Activated CD4-positive, alpha-beta T cell treated with anti-CD3 and anti-CD28 coated beads, Interleukin-2, amount 50 U/mL, for 48 hours (primary cell): ENCODE measurements around the gene SLC22A15.
A peak's percentile ranks its signal among the peaks of the same experiment; 100 is the strongest.
"Not testable (repeated sequence)": the region's sequence is repeated elsewhere in the genome, so short reads cannot be mapped to it uniquely, and the experiment has no call there.

ENCODE experiments used
- DNase-seq, 2 experiments: peaks; one replicate each; pipeline ENCODE4 v3.0.0-alpha.2; 2020

Gene SLC22A15

DNA sequence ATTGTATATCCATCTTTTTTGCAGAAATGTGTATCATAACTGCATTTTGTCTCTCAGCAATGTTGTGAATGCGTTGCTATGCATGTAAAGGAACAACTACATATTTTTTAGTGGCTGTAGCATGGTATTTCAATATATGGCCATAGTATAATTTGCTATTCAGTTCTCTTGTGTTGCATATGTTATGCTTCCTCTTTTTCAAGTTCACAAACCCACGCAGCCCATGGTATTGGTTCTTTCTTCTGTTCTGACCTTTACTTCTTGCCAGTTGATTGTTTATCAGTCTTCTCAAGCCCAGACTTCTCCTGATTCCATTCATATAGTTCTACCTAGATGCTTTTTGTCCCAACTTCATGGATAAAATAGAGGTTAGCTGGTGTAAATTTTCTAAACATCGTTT lies 6.1 kb downstream of the SLC22A15 start:
- no peak for DNase-seq

DNA sequence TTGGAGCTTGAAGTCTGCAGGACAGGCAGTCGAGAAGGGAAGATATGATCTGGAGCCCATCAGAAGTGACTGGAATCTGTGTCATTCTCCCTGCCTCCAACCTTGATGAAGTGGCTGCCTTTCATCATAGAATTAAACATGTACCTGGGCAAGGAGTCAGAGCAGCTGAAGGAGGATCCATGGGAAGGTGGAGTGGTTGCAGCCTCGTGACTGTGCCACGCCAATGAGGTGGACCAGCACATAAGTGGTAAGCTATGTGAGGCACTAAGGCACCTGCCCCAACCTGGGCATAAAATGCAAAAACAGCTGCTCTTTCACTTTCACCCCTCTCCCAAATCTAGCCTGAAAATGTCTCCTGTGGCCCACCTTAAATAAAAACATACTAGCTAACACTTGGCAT lies 7.3 kb downstream of the SLC22A15 start:
- DNase-seq = no peak

DNA sequence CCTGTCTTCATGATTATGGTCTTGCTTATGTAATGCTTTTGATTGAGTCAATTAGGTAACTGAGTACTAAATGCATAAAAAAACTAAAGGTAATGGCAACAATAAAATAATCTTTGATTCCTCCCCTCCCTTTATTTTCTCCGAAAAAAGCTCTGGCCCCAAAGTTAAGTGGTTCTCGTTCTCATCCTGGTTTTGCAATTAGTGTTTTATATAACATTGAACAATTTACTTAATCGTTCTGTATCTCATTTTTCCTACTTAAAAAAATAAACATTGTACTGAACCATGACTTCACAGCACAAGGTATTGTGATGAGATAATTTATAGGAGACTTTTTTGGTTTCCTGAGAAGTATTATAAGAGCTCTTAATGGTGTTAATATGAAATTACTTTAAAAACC lies 11.3 kb downstream of the SLC22A15 start:
- DNase-seq = no peak

DNA sequence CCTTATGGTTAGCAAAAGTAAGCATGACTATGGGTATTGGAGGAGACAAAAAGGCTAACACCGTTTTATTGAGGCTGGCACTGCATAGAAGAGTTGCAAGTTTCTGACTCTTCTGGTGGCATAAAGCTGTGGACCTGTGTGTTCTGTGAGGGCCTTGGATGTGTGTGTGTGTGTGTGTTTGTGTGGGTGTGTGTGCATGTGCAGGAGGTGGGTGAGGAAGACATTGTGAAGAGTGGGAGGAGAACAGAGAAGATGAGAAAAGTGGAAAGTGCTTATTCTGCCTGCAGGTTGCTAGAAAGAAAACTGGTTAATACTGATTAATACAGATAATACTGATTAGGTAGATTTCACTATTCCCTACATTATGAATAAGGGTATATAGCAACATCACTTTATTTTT lies 12.6 kb downstream of the SLC22A15 start:
- DNase-seq = no peak

DNA sequence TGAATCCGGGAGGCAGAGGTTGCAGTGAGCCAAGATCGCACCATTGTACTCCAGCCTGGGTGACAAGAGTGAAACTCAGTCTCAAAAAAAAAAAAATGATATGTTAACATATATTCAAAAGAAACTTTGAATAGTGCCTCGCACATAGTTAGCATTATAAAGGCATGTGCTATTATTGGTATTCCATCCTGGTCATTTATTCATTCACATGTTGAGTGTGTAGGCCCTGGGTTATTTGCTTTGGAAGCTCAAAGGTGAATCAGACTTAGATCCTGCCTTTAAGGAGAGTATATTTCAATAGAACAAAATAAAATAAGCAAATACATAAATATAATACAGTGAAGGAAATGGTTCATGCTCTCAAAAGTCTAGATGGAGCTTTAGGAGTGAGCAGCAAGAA lies 13.4 kb downstream of the SLC22A15 start:
- no peak for DNase-seq

DNA sequence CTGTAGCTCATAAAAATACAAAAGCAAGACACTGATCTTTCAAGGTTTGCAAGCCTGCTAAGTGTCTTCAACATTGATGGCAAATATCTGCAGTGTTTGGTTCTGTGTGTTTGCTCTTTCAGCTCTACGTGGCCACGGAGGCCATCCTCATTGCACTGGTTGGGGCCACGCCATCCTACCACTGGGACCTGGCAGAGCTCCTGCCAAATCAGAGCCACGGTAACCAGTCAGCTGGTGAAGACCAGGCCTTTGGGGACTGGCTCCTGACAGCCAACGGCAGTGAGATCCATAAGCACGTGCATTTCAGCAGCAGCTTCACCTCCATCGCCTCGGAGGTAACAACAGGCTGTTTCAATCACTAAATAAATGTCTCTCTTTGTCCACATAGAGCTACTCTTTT lies 15.6 kb downstream of the SLC22A15 start:
- no peak for DNase-seq

DNA sequence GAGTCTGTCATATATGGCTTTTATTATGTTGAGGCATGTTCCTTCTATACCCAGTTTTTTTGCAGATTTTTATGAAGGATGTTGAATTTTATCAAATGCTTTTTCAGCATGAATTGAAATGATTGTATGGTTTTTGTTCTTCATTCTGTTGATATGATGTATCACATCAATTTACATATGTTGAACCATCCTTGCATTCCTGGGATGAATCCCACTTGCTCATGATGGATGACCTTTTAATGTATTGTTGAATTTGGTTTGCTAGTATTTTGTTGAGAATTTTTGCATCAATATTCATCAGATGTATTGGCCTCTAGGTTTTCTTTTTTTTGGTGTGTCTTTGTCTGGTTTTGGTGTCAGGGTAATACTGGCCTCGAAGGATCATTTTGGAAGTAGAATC lies 21.6 kb downstream of the SLC22A15 start:
- not testable (repeated sequence) for DNase-seq

DNA sequence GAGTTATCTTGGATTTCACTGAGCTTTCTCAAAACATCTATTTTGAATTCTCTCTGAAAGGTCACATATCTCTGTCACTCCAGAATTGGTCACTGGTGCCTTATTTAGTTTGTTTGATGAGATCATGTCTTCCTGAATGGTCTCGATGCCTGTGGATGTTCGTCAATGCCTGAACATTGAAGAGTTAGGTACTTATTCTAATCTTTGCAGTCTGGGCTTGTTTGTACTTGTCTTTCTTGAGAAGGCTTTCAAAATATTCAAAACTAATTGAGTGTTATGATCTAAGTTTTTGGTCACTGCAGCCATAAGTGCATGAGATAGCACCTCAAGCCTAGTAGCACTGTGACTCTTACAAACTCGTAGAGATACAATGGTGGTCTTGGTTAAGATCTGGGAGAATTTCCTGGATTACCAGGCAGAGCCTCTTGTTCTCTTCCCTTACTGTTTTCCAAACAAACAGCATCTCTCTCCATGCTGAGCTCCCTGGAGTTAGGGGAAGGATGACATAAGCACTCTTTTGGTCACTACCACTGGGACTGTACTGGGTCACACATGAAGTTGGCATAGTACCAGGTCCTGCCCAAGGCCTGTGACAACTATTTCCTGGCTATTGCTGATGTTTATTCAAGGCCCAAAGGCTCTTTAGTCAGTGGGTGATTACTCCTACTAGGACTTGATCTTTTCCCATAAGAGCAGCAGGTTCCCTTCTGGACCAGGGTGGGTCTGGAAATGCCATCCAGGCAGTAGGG lies 25.6 kb downstream of the SLC22A15 start:
- no peak for DNase-seq

DNA sequence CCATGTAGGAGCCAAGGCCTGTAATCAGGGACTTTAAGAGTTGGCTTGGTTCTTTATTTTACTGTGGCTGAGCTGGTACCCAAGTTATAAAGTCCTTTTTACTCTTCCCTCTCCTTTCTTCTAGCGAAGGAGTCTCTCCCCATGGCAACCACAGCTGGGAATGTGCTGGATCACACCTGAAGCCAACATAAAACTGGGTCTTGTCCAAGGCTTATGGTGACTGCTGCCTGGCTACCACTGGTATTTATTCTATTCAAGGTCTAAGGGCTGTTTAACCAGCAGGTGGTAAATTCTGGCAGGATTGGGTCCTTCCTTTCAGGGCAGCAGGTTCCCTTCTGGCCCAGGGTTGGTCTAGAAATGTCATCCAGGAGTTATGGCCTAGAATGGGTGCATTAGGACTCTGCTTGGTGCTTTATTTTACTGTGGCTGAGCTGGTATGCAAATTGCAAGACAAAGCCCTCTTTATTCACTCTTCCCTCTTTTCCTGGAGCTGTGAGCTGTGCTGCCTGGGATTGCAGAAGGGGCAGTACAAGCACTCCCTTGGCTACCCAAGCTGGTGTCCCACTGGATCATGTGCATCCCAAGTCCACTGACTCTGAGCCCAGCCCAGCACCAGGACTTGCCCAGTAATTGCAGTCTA lies 26.6 kb downstream of the SLC22A15 start:
- DNase-seq = no peak

DNA sequence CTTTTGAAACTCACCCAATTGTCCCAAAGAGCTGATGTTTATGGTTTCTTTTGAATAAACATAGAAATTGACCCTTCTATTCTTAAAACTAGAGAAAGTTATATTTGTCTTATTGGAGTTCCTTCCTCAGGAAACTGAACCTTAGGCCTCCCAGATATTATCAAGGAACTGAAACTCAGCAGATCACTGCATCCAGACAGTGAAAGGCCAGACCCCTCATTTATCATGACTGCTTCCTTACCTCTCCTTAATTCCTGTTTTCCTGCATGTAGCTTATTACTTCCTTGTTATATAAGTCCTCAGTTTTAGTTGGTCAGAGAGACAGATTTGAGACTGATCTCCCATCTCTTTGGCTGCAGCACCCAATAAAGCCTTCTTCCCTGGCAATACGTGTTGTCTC lies 27.5 kb downstream of the SLC22A15 start:
- DNase-seq = no peak

DNA sequence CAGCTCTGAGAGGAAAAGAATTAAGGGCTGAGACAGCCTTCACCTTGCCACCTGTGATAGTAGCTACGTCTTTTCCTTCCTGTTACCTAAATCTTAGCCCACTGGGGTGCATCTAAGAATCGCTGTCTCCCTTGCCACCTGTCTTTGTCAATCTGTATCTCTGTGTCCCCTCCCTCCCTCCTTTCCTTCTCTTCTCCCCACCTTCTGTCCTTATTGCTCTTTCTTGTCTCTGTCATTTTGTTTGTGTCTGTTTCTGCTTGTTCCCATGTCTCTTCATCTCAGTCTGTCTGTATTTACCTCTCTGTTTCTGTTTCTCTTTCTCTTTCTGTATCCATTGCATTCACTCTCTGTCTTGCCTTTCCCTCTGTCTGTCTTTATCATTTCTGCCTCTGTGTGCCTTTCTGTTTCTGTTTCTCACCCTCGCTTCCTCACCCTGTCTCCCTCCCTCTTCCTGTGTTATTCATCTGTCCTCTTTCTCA lies 30.2 kb downstream of the SLC22A15 start:
- no peak for DNase-seq

DNA sequence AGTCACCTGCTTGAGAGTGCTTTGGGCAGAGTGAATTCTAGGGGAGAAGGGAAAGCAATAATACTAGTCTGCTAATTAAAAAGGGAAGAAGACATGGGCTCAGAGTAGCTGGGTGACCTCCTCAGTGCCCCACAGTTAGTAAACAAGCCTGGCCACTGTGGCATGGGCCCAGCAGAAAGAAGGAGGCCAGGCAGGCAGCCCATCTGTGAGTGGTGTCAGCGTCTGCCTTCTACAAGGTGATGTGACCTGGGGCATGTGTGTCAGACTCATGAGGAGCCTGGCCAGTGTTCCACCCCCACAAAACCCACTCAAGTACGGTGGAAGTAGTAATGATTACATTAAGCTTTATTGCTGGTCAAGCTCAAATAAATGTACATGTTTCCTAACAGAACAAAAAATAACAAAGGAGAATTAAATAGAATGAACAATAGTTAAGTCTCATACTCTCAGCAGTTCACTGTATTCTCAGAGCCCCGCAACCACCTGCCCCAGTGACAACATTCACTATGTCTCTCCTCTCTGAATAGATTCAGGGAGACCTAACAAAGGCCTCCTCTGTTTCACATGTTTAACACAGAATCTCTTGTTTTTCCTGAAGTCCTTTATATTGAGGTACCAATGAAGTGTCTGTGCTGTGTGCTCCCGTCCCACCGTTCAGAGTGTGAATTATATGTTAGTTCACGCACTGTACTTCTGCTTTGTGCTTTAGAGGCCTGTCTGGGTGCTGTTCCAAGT lies 32.5 kb downstream of the SLC22A15 start:
- DNase-seq = no peak

DNA sequence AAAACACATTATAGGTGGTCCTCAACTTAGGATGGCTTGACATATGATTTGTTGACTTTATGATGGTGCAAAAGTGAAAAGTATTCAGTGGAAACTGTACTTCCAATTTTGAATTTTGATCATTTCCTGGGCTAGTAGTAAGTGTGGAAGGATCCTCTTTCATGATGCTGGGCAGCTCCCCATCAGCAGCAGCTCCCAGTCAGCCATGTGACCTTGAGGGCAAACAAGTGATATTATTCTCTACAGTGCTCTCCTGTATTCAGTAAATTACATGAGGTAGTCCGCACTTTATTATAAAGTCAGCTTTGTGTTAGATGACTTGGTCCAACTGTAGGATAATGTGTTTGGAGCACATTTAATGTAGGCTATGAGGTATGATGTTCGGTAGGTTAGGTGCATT lies 36.4 kb downstream of the SLC22A15 start:
- no peak for DNase-seq

DNA sequence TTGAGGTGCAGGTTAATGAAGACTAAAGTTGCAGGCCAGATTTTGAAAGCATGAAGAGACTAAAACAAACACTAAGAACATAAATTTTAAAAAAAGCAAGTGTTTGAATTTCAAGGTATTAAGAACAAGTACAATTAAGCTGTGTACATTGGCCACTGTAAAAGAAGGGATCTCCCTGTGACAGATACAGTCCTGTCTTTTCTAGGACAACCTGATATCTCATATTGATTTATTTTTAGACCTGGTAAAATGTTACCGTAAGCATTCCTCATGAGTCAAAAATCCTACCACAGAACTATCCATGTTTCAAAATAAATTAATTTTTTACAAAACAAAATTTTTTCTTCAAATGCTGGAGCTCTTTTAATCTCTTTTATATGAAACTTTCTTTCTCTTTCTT lies 39.4 kb downstream of the SLC22A15 start:
- DNase-seq = no peak

DNA sequence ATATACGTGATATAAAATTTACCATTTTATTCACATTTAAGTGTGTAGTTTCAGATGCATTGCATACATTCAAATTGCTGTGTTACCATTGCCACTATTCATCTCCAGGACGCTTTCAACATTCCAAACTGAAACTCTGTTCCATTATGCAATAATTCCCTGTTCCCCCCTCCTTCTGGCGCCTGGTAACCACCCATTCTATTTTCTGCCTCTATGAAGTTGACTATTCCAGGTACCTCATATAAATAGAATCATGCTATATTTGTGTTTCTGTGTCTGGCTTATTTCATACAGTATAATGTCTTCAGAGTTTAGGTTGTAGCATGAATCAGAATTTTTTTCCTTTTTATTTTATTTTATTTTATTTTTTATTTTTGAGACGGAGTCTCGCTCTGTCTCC lies 41.7 kb downstream of the SLC22A15 start:
- DNase-seq = no peak

DNA sequence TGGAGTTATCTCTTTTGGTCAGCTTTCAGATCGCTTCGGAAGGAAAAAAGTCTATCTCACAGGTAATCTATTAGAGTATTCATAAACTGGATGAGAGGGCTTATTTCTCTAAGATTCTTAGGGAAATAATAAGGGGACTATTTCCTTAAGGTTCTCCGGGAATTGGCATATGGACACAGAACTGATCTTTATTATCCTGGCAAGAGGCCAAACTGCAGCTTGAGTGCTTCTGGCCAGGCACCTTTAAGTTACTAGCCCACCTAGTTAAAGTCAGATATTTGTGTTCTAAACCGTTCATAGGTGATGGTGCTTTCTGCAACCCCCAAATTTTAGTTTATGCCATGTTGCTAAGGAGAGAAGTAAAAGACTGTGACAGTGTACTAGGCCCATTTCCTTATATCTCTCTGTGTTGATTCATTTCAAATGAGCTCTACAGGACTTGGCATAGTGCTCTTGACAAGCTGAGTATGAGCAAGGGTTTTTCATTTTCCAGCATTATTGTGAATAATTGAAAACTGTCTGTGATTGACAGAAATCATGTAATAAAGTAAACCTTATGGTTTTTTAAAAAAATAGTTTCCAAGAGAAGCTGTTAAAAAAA lies 43.4 kb downstream of the SLC22A15 start:
- no peak for DNase-seq

DNA sequence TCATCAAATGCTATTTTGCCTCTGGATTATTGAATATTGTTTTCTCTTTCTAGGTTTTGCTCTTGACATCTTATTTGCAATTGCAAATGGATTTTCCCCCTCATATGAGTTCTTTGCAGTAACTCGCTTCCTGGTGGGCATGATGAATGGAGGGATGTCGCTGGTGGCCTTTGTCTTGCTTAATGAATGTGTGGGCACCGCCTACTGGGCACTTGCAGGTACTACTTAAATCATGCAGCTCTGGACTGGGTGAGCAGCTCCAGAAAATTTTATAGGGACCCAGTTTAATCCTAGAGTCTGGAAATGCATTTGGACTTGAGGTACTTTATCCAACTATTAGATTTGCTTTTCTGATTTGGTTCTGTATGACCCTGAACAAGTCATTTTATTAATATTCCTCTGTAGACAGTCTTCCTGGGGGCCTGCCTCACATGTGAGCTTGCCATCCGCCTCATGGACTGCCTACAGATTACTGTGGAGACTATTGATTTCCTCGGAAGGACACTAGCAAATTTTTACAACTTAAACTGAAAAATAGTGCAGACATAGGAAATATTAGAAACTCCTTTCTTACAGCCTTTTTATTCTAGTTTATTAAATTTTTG lies 44.5 kb downstream of the SLC22A15 start:
- peak; percentile 42 to 59 for DNase-seq

DNA sequence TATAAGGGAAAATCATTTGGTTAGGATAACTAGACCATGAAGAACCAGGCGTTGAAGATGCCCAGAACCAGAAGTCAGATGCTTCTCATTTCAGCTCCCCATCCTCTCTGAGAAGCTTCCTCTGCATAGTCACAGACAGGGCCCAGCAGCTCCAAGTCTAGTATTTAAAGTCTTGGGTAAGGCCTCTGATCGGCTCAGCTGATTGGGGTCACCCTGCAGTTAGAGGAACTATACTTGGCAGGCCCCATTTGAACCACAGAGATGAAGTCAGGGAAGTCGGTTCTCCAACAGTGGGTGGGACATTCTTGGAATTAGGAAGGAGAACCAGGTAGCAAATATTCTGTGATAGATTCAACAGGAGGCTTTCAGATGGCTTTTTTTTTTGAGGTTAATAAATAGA lies 48.3 kb downstream of the SLC22A15 start:
- DNase-seq = no peak

DNA sequence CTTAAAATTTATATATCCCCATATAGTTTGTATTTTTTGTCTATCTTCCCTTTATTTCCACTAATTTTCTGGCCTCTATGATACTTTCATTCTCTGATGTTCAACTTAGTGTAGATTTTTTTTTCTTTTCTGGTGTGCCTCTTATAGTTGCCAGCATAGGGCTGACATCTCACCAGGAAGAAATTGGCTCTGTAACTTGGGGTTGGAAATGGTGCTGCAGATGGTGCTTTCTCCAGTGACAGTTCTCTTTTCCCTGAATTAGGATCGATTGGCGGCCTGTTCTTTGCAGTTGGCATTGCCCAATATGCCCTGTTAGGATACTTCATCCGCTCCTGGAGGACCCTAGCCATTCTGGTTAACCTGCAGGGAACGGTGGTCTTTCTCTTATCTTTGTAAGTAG lies 50.3 kb downstream of the SLC22A15 start:
- no peak for DNase-seq

DNA sequence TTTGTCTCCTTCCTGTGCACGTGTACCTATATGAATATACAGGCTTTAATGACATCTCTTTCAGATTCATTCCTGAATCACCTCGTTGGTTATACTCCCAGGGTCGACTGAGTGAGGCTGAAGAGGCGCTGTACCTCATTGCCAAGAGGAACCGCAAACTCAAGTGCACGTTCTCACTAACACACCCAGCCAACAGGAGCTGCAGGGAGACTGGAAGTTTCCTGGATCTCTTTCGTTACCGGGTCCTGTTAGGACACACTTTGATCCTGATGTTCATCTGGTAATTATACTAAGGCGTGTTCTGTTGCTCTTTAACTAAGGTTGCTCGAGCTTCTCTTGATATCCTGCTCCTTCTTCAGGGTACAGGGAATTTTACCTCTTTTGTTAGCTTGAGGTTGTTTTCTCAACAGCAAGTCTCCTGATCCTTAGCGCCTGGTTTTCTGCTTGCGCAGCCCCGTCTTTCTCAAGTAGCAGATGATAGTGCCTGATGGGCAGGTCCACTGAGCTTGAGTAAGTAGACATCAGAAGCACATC lies 55.1 kb downstream of the SLC22A15 start:
- no peak for DNase-seq

DNA sequence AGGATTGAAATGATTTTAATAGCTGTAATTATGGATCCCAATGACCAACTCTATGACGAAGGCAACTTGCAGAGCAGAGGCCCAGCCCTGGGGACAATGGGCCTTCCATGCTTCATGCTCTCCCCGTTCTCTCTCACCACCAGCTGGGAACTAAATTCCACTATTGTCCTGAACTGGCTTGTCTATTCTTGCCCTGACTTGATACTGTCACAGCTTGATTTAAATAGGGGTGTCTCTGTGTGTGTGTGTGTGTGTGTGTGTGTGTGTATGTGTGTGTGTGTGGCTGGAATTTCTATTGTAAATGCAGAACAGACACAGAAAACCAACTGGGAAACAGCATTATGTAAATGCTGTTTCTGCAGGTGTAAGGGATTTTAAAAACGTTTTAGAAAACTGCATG lies 57.0 kb downstream of the SLC22A15 start:
- no peak for DNase-seq

DNA sequence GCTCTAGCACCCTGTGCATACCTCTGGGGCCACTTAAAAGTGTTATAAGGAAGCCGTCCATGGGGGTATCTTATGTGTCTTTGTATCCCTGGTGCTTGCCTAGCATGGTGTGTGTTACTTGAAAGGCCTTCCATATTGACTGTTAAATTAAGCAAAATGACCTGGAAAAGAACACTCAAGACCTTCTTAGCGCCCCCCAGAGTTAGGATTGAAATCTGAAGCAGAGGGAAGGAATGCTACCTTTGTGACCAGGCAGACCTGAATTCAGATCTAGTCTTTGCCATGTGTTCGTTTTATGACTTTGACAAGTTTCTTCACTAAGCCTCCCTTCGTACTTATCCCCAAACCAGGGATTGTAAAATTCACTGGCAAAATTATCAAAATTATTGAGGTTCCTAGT lies 59.9 kb downstream of the SLC22A15 start:
- no peak for DNase-seq

DNA sequence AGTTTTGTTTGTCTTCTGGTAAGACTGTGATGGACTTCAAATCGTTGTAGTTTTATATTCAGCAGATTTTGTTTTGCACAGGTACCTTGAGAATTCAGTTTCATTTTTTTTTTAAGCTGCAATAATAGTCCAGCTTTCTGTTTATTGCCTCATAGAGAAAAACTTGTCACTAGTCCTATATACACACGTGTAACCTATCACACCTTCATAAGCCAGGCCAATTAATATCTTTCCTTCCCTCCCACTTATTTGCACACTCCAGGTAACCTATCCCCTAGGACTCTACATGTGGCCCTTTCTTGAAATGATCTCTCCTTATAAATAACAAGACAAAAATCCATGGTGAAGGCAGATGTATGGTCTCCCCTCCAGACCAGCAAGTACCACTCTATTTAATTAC lies 62.4 kb downstream of the SLC22A15 start:
- no peak for DNase-seq
